ENCODE data around the gene FAM131C. TPM values are rescaled to one million over a fixed set of nuclear protein-coding genes. Genes with fewer than 3 reads are reported as not detected.
A peak's percentile ranks its signal among the peaks of the same experiment; 100 is the strongest.

FAM131C gene
- total RNA-seq, 2 donors from 2014 or later = not detected

DNA sequence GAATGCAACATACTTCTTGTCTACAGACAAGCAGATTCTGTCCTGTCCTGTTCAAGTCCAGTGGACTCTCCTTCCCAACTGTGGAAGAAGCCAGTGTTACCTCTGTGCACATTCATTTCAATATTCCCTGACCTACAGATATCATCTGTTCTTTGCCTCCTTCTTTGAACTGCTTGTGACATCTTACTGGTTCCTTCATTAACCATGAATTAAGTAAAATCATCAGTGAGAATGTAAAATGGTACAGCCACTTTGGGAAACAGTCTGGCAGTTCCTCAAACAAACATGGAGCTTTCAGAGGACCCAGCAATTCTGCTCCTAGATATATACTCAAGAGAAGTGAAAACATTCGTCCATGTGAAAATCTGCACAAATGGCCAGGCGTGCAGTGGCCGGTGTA is 62.6 kb downstream of the FAM131C start:
- H3K36me3 ChIP-seq = no peaks in the 10 kb centered on the region
- TF ChIP-seq, protein P1, sequence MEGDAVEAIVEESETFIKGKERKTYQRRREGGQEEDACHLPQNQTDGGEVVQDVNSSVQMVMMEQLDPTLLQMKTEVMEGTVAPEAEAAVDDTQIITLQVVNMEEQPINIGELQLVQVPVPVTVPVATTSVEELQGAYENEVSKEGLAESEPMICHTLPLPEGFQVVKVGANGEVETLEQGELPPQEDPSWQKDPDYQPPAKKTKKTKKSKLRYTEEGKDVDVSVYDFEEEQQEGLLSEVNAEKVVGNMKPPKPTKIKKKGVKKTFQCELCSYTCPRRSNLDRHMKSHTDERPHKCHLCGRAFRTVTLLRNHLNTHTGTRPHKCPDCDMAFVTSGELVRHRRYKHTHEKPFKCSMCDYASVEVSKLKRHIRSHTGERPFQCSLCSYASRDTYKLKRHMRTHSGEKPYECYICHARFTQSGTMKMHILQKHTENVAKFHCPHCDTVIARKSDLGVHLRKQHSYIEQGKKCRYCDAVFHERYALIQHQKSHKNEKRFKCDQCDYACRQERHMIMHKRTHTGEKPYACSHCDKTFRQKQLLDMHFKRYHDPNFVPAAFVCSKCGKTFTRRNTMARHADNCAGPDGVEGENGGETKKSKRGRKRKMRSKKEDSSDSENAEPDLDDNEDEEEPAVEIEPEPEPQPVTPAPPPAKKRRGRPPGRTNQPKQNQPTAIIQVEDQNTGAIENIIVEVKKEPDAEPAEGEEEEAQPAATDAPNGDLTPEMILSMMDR (IDR thresholded peaks at IDR 0.05) = no peak
- TF ChIP-seq POLR2A (IDR thresholded peaks at IDR 0.05) (no peak), POLR2AphosphoS5 (IDR thresholded peaks at IDR 0.05) (no peak)
- intact Hi-C loops (cut with DNase I) = no loop called here
- H3K27ac ChIP-seq = no peak overlapping the region
- H3K9me3 ChIP-seq = no peaks in the 10 kb centered on the region
- no peak overlapping the region for H3K4me3 ChIP-seq
- no peak for DNase-seq (ENCODE audit: low spot score)
- no peaks in the 10 kb centered on the region for H3K27me3 ChIP-seq (replicated peaks; ENCODE audit: insufficient read depth)
- 96% methylated on average over 3 of the region's 3 CpGs for WGBS
- H3K4me1 ChIP-seq (replicated peaks) = peaks cover 7% of the 10 kb centered on the region

DNA sequence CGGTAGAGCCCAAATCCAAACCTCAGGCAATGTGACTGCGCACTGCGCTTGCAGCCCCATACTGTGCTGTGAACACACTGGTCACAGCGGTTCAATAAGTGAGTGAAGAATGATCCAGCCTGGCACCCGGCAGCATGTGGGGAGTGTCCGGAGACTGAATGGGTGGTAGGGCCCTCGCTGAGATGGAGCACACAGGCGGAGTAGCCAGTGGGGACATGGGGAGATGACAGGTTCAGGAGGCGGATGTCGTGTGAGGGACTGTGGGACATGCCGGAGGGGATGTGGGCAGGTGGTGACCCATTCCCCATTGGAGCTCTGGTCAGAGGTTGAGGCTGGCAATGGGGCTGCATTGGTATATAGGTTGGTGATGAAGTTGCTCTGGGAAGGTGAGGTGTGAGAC is 63.8 kb downstream of the FAM131C start:
- TF ChIP-seq, protein P1 (IDR thresholded peaks at IDR 0.05) = no peak
- TF ChIP-seq POLR2AphosphoS5 (IDR thresholded peaks at IDR 0.05) (no peak), POLR2A (IDR thresholded peaks at IDR 0.05) (no peak)
- peaks cover 7% of the 10 kb centered on the region for H3K4me1 ChIP-seq (replicated peaks)
- no peaks in the 10 kb centered on the region for H3K36me3 ChIP-seq
- intact Hi-C loops (cut with DNase I) = loop anchor here (1.0 to 5.0 kb wide), 2 partner anchors 23 to 48 kb away; no protein-coding TSS in a partner anchor
- no peaks in the 10 kb centered on the region for H3K9me3 ChIP-seq
- no peaks in the 10 kb centered on the region for H3K27me3 ChIP-seq (replicated peaks; ENCODE audit: insufficient read depth)
- H3K27ac ChIP-seq = no peak overlapping the region
- DNase-seq (ENCODE audit: low spot score) = no peak
- no peak overlapping the region for H3K4me3 ChIP-seq
- 90% methylated on average over 11 of the region's 11 CpGs for WGBS

DNA sequence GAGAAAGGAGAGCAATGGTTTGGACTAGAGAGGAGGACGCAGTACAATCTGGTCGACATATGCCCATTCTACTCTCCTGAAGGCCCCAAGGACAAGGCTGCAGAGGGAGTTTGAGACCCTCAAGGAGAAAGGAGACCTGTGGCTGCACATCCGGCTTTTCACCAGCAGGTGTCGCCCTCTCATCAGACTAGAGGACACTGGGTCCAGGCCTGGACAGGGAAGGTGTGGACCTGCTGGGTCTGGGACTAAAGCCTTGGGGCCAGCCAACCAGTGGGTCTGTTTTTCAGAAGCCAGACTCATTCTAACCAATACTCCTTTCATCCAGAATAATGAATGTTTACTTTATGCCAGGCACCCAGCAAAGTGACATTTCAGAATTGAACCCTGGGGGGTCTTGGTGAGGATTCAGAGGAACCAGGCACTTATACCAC is 64.4 kb downstream of the FAM131C start:
- no peaks in the 10 kb centered on the region for H3K9me3 ChIP-seq
- no peak overlapping the region for H3K4me3 ChIP-seq
- TF ChIP-seq POLR2A (IDR thresholded peaks at IDR 0.05) = no peak
- no peak for TF ChIP-seq POLR2AphosphoS5 (IDR thresholded peaks at IDR 0.05)
- TF ChIP-seq, protein P1 (IDR thresholded peaks at IDR 0.05) = peak; percentile 95 to 99 (median 97)
- peak; percentile 73 for DNase-seq (ENCODE audit: low spot score)
- H3K27ac ChIP-seq = no peak overlapping the region
- H3K36me3 ChIP-seq = no peaks in the 10 kb centered on the region
- WGBS = 7% methylated on average over 4 of the region's 4 CpGs
- intact Hi-C loops (cut with DNase I) = loop anchor here (1.0 to 5.0 kb wide), 2 partner anchors 23 to 48 kb away; no protein-coding TSS in a partner anchor
- H3K27me3 ChIP-seq (replicated peaks; ENCODE audit: insufficient read depth) = no peaks in the 10 kb centered on the region
- peaks cover 2% of the 10 kb centered on the region for H3K4me1 ChIP-seq (replicated peaks)

Other genes starting within 250 kb of the FAM131C start
- gene SPEN, start 225.9 kb downstream of the FAM131C start, total RNA-seq = 10 to 100 TPM; 31.9 to 48.3 TPM
- gene ZBTB17, start 97.5 kb downstream of the FAM131C start, total RNA-seq = 10 to 100 TPM; 28.2 to 50.8 TPM
- gene SRARP, start 69.4 kb downstream of the FAM131C start, total RNA-seq = 1 to 10 TPM in 1 of 2 donors, not detected in 1; 2.7 TPM
- 10 to 100 TPM; 11.4 to 20.4 TPM for gene HSPB7, start 55.6 kb downstream of the FAM131C start, total RNA-seq
- gene CLCNKA, start 51.6 kb downstream of the FAM131C start, total RNA-seq = 1 to 10 TPM in 1 of 2 donors, under 1 TPM in 1; 0.41 to 2.1 TPM
- 1 to 10 TPM; 1.0 to 1.9 TPM for gene CLCNKB, start 29.9 kb downstream of the FAM131C start, total RNA-seq
- 10 to 100 TPM; 14.8 to 17.7 TPM for gene EPHA2, start 82.4 kb upstream of the FAM131C start, total RNA-seq
- 10 to 100 TPM; 13.1 to 18.8 TPM for gene ARHGEF19, start 139.0 kb upstream of the FAM131C start, total RNA-seq
- 10 to 100 TPM in 1 of 2 donors, 1 to 10 TPM in 1; 5.5 to 12.9 TPM for gene CPLANE2, start 163.5 kb upstream of the FAM131C start, total RNA-seq

Measured in prostate gland (tissue), 2 donors.